GM18873 (cell line): Measurements from ENCODE around the gene CEP250.
"Not testable (repeated sequence)": the region's sequence is repeated elsewhere in the genome, so short reads cannot be mapped to it uniquely, and the experiment has no call there.

ENCODE experiments used
- ATAC-seq: cut with Tn5 transposase; IDR thresholded peaks from one replicate; pipeline ENCODE4 v1.9.1; 2021; ENCODE audit warnings: mild to moderate bottlenecking, moderate library complexity, moderate number of reproducible peaks; ENCODE audit not compliant: unreplicated experiment, low FRiP score

CEP250 gene

GRCh38 chr20:35453647-35454046, 1.8 kb upstream of the CEP250 start:
- ATAC-seq = no peak

GRCh38 chr20:35456700-35457099, 1.3 kb downstream of the CEP250 start:
- ATAC-seq = not testable (repeated sequence)

GRCh38 chr20:35457539-35457938, 2.1 kb downstream of the CEP250 start:
- ATAC-seq = not testable (repeated sequence)

- no peak for ATAC-seq
Observed at GRCh38 chr20:35458388-35458787, 3.0 kb downstream of the CEP250 start.

GRCh38 chr20:35461620-35462019, 6.2 kb downstream of the CEP250 start:
- ATAC-seq = no peak

GRCh38 chr20:35462351-35462750, 7.0 kb downstream of the CEP250 start:
- no peak for ATAC-seq

GRCh38 chr20:35463455-35464300, 8.3 kb downstream of the CEP250 start:
- ATAC-seq = no peak

- no peak for ATAC-seq
Observed at GRCh38 chr20:35465976-35466375, 10.6 kb downstream of the CEP250 start.

GRCh38 chr20:35466856-35467255, 11.5 kb downstream of the CEP250 start:
- no peak for ATAC-seq

GRCh38 chr20:35467339-35468224, 12.2 kb downstream of the CEP250 start:
- no peak for ATAC-seq

- no peak for ATAC-seq
Observed at GRCh38 chr20:35468671-35469334, 13.4 kb downstream of the CEP250 start.

- ATAC-seq = no peak
Observed at GRCh38 chr20:35472209-35472608, 16.8 kb downstream of the CEP250 start.

GRCh38 chr20:35473684-35474083, 18.3 kb downstream of the CEP250 start:
- ATAC-seq = no peak

- no peak for ATAC-seq
Observed at GRCh38 chr20:35474303-35474871, 19.0 kb downstream of the CEP250 start.

GRCh38 chr20:35476288-35476687, 20.9 kb downstream of the CEP250 start:
- no peak for ATAC-seq

- ATAC-seq = no peak
Observed at GRCh38 chr20:35478804-35479472, 23.5 kb downstream of the CEP250 start.

GRCh38 chr20:35479798-35480197, 24.4 kb downstream of the CEP250 start:
- ATAC-seq = no peak

GRCh38 chr20:35487479-35487878, 32.1 kb downstream of the CEP250 start:
- ATAC-seq = no peak

GRCh38 chr20:35489717-35490116, 34.3 kb downstream of the CEP250 start:
- no peak for ATAC-seq

- peak; percentile 89 for ATAC-seq
Observed at GRCh38 chr20:35490736-35491181, 35.4 kb downstream of the CEP250 start.
